Gastrocnemius medialis (tissue), 4 donors: Measurements from ENCODE around the gene VSTM2L.

ENCODE experiments used
- CTCF ChIP-seq, 5 experiments: fragments of 450-650 bp in 3 of 5; fragments of 200-600 bp in 2 of 5; sonication (generic) in 2 of 5; IDR thresholded peaks in 4 of 5; conservative IDR thresholded peaks in 1 of 5; 1 replicate in 4 of 5; 2 replicates in 1 of 5; pipeline ENCODE4 v1.5.1; 2016 to 2019; ENCODE audit warnings: antibody characterized with exemption in 5 of 5, mild to moderate bottlenecking in 3 of 5, moderate library complexity in 3 of 5
- POLR2A ChIP-seq, 2 donors: fragments of 450-650 bp; IDR thresholded peaks; one replicate each; pipeline ENCODE4 v1.6.1; 2017; ENCODE audit warnings: antibody characterized with exemption in 2 of 2, mild to moderate bottlenecking in 2 of 2, moderate library complexity in 2 of 2

DNA sequence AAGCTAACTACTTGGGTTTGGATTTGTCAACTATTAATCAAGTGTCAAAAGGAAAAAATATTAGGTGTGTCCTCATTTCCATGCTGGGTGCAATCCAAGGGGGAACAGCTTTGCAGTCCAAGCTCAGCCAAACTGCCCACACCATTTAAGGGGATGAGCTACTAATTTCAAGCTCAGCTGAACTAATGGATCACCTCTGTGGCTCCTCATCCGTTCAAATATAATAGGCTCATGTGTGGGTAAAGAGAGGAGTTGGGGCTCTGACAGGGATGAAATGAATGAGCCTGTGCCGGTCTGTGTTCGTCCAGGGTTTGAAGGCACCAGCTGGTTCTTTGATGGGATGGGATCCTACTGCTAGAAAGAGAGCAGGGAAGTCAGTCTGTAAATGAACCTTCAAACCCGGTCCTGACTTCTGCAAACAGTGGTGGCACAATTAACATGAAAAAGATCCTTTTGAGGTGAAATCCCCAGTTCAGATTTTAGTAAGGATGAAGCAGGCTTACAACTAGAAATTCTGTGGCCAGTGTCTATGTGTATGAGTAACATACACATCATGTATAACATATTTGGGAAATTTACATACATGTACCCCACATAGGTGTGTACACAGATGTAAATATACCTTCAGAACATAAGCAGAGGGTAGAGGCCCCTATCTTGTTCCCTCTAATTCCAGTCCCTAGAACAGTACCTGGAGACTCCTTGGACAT lies 88.4 kb downstream of the VSTM2L start:
- TF ChIP-seq CTCF (IDR thresholded peaks at IDR 0.05 in 4 of 5, conservative IDR thresholded peaks at IDR 0.05 in 1 of 5), result no peak
- no peak for TF ChIP-seq POLR2A (IDR thresholded peaks at IDR 0.05)
